ENCODE measurements around the gene SMAD4. TPM values are rescaled to one million over a fixed set of nuclear protein-coding genes. Genes with fewer than 3 reads are reported as not detected.

SMAD4 gene
- total RNA-seq, 1 experiment from 2014 or later = 61.3 TPM

GRCh38 chr18:51107082-51107481, 77.1 kb downstream of the SMAD4 start:
- ChIA-PET POLR2A (no interaction called here), CTCF (no interaction called here)
- no peak for TF ChIP-seq POLR2AphosphoS5 (IDR thresholded peaks at IDR 0.05; ENCODE audit: low read depth, low read length)
- TF ChIP-seq SIN3A (IDR thresholded peaks at IDR 0.05; ENCODE audit: borderline replicate concordance, insufficient read depth, low read depth, low read length) = no peak
- TF ChIP-seq, protein P1, sequence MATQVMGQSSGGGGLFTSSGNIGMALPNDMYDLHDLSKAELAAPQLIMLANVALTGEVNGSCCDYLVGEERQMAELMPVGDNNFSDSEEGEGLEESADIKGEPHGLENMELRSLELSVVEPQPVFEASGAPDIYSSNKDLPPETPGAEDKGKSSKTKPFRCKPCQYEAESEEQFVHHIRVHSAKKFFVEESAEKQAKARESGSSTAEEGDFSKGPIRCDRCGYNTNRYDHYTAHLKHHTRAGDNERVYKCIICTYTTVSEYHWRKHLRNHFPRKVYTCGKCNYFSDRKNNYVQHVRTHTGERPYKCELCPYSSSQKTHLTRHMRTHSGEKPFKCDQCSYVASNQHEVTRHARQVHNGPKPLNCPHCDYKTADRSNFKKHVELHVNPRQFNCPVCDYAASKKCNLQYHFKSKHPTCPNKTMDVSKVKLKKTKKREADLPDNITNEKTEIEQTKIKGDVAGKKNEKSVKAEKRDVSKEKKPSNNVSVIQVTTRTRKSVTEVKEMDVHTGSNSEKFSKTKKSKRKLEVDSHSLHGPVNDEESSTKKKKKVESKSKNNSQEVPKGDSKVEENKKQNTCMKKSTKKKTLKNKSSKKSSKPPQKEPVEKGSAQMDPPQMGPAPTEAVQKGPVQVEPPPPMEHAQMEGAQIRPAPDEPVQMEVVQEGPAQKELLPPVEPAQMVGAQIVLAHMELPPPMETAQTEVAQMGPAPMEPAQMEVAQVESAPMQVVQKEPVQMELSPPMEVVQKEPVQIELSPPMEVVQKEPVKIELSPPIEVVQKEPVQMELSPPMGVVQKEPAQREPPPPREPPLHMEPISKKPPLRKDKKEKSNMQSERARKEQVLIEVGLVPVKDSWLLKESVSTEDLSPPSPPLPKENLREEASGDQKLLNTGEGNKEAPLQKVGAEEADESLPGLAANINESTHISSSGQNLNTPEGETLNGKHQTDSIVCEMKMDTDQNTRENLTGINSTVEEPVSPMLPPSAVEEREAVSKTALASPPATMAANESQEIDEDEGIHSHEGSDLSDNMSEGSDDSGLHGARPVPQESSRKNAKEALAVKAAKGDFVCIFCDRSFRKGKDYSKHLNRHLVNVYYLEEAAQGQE (IDR thresholded peaks at IDR 0.05; ENCODE audit: insufficient read depth in 1 of 2, low read depth in 2 of 2, low read length in 1 of 2) = no peak
- TF ChIP-seq TCF7L2 (IDR thresholded peaks at IDR 0.05; ENCODE audit: low read depth, low read length) = no peak
- TF ChIP-seq, protein P2, sequence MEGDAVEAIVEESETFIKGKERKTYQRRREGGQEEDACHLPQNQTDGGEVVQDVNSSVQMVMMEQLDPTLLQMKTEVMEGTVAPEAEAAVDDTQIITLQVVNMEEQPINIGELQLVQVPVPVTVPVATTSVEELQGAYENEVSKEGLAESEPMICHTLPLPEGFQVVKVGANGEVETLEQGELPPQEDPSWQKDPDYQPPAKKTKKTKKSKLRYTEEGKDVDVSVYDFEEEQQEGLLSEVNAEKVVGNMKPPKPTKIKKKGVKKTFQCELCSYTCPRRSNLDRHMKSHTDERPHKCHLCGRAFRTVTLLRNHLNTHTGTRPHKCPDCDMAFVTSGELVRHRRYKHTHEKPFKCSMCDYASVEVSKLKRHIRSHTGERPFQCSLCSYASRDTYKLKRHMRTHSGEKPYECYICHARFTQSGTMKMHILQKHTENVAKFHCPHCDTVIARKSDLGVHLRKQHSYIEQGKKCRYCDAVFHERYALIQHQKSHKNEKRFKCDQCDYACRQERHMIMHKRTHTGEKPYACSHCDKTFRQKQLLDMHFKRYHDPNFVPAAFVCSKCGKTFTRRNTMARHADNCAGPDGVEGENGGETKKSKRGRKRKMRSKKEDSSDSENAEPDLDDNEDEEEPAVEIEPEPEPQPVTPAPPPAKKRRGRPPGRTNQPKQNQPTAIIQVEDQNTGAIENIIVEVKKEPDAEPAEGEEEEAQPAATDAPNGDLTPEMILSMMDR (IDR thresholded peaks at IDR 0.05) = no peak
- no peak overlapping the region for H3K4me3 ChIP-seq (ENCODE audit: low read depth in 2 of 2, low read length in 2 of 2)
- no peaks in the 10 kb centered on the region for H3K27me3 ChIP-seq (ENCODE audit: control insufficient read depth, insufficient read depth, low read length)
- no TSS peak for BruUV-seq (replicated peaks)
- H3K9me3 ChIP-seq (ENCODE audit: control insufficient read depth, insufficient read depth, low read depth, low read length) = no peaks in the 10 kb centered on the region
- in situ Hi-C loops (cut with HindIII; ENCODE audit: low pct_unique_long_range_greater_than_20kb, low sequenced_read_pairs) = no loop called here
- DNase-seq (ENCODE audit: low read depth, low spot score) = no peak
- no peak for ATAC-seq
- H3K27ac ChIP-seq (ENCODE audit: low read length) = no peak overlapping the region
- no peaks in the 10 kb centered on the region for H3K4me1 ChIP-seq (ENCODE audit: control insufficient read depth, insufficient read depth, low read length)
- intact Hi-C loops (cut with micrococcal nuclease; ENCODE audit: unreplicated experiment) = no loop called here
- H3K36me3 ChIP-seq (ENCODE audit: control insufficient read depth, insufficient read depth, low read length) = no peaks in the 10 kb centered on the region

DNA sequence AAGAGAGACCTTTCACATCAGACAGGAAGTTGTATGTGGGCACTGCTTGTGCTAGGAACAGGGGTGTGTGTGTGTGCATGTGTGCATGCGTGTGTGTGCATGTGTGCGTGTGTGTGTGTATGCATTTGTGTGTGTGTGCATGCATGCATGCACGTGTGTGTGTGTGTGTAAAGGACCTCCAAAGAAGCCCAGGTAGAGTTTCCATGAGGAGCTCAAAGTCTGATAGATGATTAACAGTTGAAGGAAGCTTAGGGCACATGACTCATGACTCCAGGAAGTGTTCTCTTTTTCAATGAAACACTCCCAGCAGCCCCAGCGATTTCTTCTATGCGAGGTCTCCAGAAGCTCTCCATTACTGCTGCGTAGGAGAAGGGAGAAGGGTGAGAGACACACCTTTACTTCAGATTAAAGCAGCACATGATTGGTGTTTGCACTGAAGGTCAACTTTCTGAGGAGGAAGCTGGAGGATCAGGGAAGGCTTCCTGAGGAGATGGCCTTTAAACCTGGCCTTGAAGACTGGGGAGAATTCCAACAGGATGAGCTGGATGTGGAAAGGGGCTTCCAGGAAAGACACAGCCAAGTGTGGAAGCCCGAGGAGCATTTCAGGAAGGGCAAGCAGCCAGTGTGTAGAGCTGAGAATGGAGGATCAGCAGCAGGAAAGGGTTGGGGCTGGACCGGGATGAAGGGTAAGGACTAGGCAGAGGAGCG, 77.7 kb downstream of the SMAD4 start:
- ChIA-PET CTCF (no interaction called here), POLR2A (no interaction called here)
- ATAC-seq = no peak
- Histone ChIP-seq H3K27me3 (ENCODE audit: control insufficient read depth, insufficient read depth, low read length) (no peaks in the 10 kb centered on the region), H3K4me3 (ENCODE audit: low read depth in 2 of 2, low read length in 2 of 2) (no peak overlapping the region), H3K4me1 (ENCODE audit: control insufficient read depth, insufficient read depth, low read length) (no peaks in the 10 kb centered on the region), H3K9me3 (ENCODE audit: control insufficient read depth, insufficient read depth, low read depth, low read length) (no peaks in the 10 kb centered on the region), H3K36me3 (ENCODE audit: control insufficient read depth, insufficient read depth, low read length) (no peaks in the 10 kb centered on the region), H3K27ac (ENCODE audit: low read length) (no peak overlapping the region)
- in situ Hi-C loops (cut with HindIII; ENCODE audit: low pct_unique_long_range_greater_than_20kb, low sequenced_read_pairs) (no loop called here), intact Hi-C loops (cut with micrococcal nuclease; ENCODE audit: unreplicated experiment) (no loop called here)
- DNase-seq (ENCODE audit: low read depth, low spot score) = no peak
- BruUV-seq (replicated peaks) = no TSS peak
- TF ChIP-seq, protein P2 (IDR thresholded peaks at IDR 0.05) = no peak
- TF ChIP-seq SIN3A (IDR thresholded peaks at IDR 0.05; ENCODE audit: borderline replicate concordance, insufficient read depth, low read depth, low read length) (no peak), POLR2AphosphoS5 (IDR thresholded peaks at IDR 0.05; ENCODE audit: low read depth, low read length) (no peak), TCF7L2 (IDR thresholded peaks at IDR 0.05; ENCODE audit: low read depth, low read length) (no peak)
- TF ChIP-seq, protein P1 (IDR thresholded peaks at IDR 0.05; ENCODE audit: insufficient read depth in 1 of 2, low read depth in 2 of 2, low read length in 1 of 2) = no peak
